Fibroblast of villous mesenchyme (primary cell): Measurements from ENCODE around the gene TNFRSF21. TPM values are rescaled to one million over a fixed set of nuclear protein-coding genes. Genes with fewer than 3 reads are reported as not detected.

Experiments
- DNase-seq: peaks from one replicate; pipeline ENCODE4 v3.0.0-alpha.2; 2010; ENCODE audit warnings: low read depth
- H3K4me3 ChIP-seq: 2 replicates; pipeline ENCODE4 v1.5.1; 2011; ENCODE audit warnings: low read depth, mild to moderate bottlenecking, low read length
- CTCF ChIP-seq: IDR thresholded peaks from 2 replicates; pipeline ENCODE4 v1.5.1; 2012; ENCODE audit warnings: low read depth, mild to moderate bottlenecking, low read length; ENCODE audit not compliant: insufficient read depth
- total RNA-seq: library from RNA; depleted of rRNA; stranded (reverse); fragments of >200 nt; gene quantifications from 2 replicates; pipeline ENCODE4 v1.2.3, GENCODE V29; 2012

The TNFRSF21 gene
- total RNA-seq, 1 donor = 43.2 TPM

- DNase-seq = no peak
- no peak overlapping the region for H3K4me3 ChIP-seq
- TF ChIP-seq CTCF = no peak
These were observed 43.7 kb downstream of the TNFRSF21 start for GRCh38 chr6:47265971-47266370.

- DNase-seq = peak; percentile 40
- H3K4me3 ChIP-seq = no peak overlapping the region
- no peak for TF ChIP-seq CTCF
These were observed 44.9 kb downstream of the TNFRSF21 start for GRCh38 chr6:47264775-47265184.

- DNase-seq = no peak
- H3K4me3 ChIP-seq = no peak overlapping the region
- no peak for TF ChIP-seq CTCF
These were observed 46.4 kb downstream of the TNFRSF21 start for GRCh38 chr6:47263268-47263667.

- DNase-seq = no peak
- TF ChIP-seq CTCF = no peak
These were observed 47.5 kb downstream of the TNFRSF21 start for GRCh38 chr6:47262231-47262630.

GRCh38 chr6:47261191-47261590, 48.5 kb downstream of the TNFRSF21 start:
- no peak for DNase-seq
- H3K4me3 ChIP-seq = no peak overlapping the region
- TF ChIP-seq CTCF = no peak

More at GRCh38 chr6:47262231-47262630, 47.5 kb downstream of the TNFRSF21 start:
- no peak overlapping the region for H3K4me3 ChIP-seq

GRCh38 chr6:47260021-47260420, 49.7 kb downstream of the TNFRSF21 start:
- H3K4me3 ChIP-seq = no peak overlapping the region
- no peak for DNase-seq
- TF ChIP-seq CTCF = no peak

- TF ChIP-seq CTCF = no peak
- no peak overlapping the region for H3K4me3 ChIP-seq
- DNase-seq = no peak
These were observed 50.9 kb downstream of the TNFRSF21 start for GRCh38 chr6:47258724-47259347.
